Fibroblast of the conjunctiva (primary cell): ENCODE results near the gene CHN2.
"Not testable (repeated sequence)": the region's sequence is repeated elsewhere in the genome, so short reads cannot be mapped to it uniquely, and the experiment has no call there.

Experiments
- DNase-seq: peaks from one replicate; pipeline ENCODE4 v3.0.0-alpha.2; 2010; ENCODE audit warnings: low read depth

CHN2 gene

GRCh38 chr7:29499932-29500331 is 305.4 kb downstream of the CHN2 start:
- DNase-seq: no peak

- no peak for DNase-seq
Observed at GRCh38 chr7:29500719-29501118, 306.1 kb downstream of the CHN2 start.

GRCh38 chr7:29502133-29502532 is 307.6 kb downstream of the CHN2 start:
- DNase-seq: no peak

- DNase-seq: no peak
Observed at GRCh38 chr7:29505931-29506330, 311.4 kb downstream of the CHN2 start.

- DNase-seq: no peak
Observed at GRCh38 chr7:29508608-29509007, 314.0 kb downstream of the CHN2 start.

- no peak for DNase-seq
Observed at GRCh38 chr7:29510028-29510427, 315.5 kb downstream of the CHN2 start.

GRCh38 chr7:29511337-29511736 is 316.8 kb downstream of the CHN2 start:
- no peak for DNase-seq

- no peak for DNase-seq
Observed at GRCh38 chr7:29511851-29512250, 317.3 kb downstream of the CHN2 start.

- DNase-seq: no peak
Observed at GRCh38 chr7:29516491-29516890, 321.9 kb downstream of the CHN2 start.

- DNase-seq: no peak
Observed at GRCh38 chr7:29518616-29519015, 324.0 kb downstream of the CHN2 start.

GRCh38 chr7:29523728-29524127 is 329.2 kb downstream of the CHN2 start:
- DNase-seq: no peak

GRCh38 chr7:29527505-29528108 is 333.0 kb downstream of the CHN2 start:
- no peak for DNase-seq

- not testable (repeated sequence) for DNase-seq
Observed at GRCh38 chr7:29528526-29528925, 334.0 kb downstream of the CHN2 start.
